GM18873 (cell line): ENCODE results near the gene E2F1.

Experiments
- ATAC-seq: cut with Tn5 transposase; IDR thresholded peaks from one replicate; pipeline ENCODE4 v1.9.1; 2021; ENCODE audit warnings: mild to moderate bottlenecking, moderate library complexity, moderate number of reproducible peaks; ENCODE audit not compliant: unreplicated experiment, low FRiP score

Gene E2F1

GRCh38 chr20:33688938-33689424, 2.8 kb upstream of the E2F1 start:
- no peak for ATAC-seq

GRCh38 chr20:33687993-33688937, 2.1 kb upstream of the E2F1 start:
- no peak for ATAC-seq

GRCh38 chr20:33687370-33687915, 1.3 kb upstream of the E2F1 start:
- ATAC-seq, result no peak

- no peak for ATAC-seq
Observed at GRCh38 chr20:33686984-33687366, 790 bp upstream of the E2F1 start.

GRCh38 chr20:33685328-33686099, 671 bp downstream of the E2F1 start:
- ATAC-seq, result no peak

GRCh38 chr20:33684533-33685327, 1.5 kb downstream of the E2F1 start:
- ATAC-seq, result no peak

GRCh38 chr20:33681728-33682353, 4.3 kb downstream of the E2F1 start:
- no peak for ATAC-seq

GRCh38 chr20:33681288-33681687, 4.9 kb downstream of the E2F1 start:
- no peak for ATAC-seq

GRCh38 chr20:33680686-33681085, 5.5 kb downstream of the E2F1 start:
- no peak for ATAC-seq

- no peak for ATAC-seq
Observed at GRCh38 chr20:33679758-33680485, 6.3 kb downstream of the E2F1 start.

GRCh38 chr20:33677991-33678702, 8.0 kb downstream of the E2F1 start:
- no peak for ATAC-seq

- no peak for ATAC-seq
Observed at GRCh38 chr20:33676652-33677645, 9.2 kb downstream of the E2F1 start.

- ATAC-seq, result no peak
Observed at GRCh38 chr20:33676121-33676520, 10.1 kb downstream of the E2F1 start.

GRCh38 chr20:33675136-33675959, 10.8 kb downstream of the E2F1 start:
- no peak for ATAC-seq

GRCh38 chr20:33674294-33675135, 11.7 kb downstream of the E2F1 start, which contains the start of gene NECAB3:
Gene NECAB3 (minus strand): TSS chr20:33674428. CDS start chr20:33674352, 76 bp downstream.
- no peak for ATAC-seq
